Activated CD4-positive, alpha-beta T cell treated with anti-CD3 and anti-CD28 coated beads for 36 hours (primary cell): ENCODE data around the gene UBE2QL1. TPM values are rescaled to one million over a fixed set of nuclear protein-coding genes. Genes with fewer than 3 reads are reported as not detected.

ENCODE experiments used
- ATAC-seq: fragments of 200-7000 bp; cut with Tn5 transposase; one replicate; pipeline ENCODE4 v1.10.0; 2021; ENCODE audit warnings: mild to moderate bottlenecking, moderate library complexity
- CTCF ChIA-PET: fragments of 350-600 bp; sonication (Branson Sonifier 250); formaldehyde crosslinking; loops from one replicate; lab custom pipeline; 2021; ENCODE audit warnings: antibody characterized with exemption; lab: Charles Lee
- POLR2A ChIA-PET: fragments of 350-600 bp; sonication (Branson Sonifier 250); formaldehyde crosslinking; loops from one replicate; lab custom pipeline; 2021; ENCODE audit warnings: antibody characterized with exemption, inconsistent platforms; lab: Charles Lee
- DNase-seq: peaks from one replicate; pipeline ENCODE4 v3.0.0-alpha.2; 2020
- H3K27ac Mint-ChIP-seq: one replicate; pipeline ENCODE4 v1.8.0; 2021; ENCODE audit warnings: mixed read lengths
- H3K27me3 Mint-ChIP-seq: one replicate; pipeline ENCODE4 v1.8.0; 2021; ENCODE audit warnings: mixed read lengths
- H3K36me3 Mint-ChIP-seq: one replicate; pipeline ENCODE4 v1.8.0; 2021; ENCODE audit warnings: low read depth, mixed read lengths
- H3K4me1 Mint-ChIP-seq: one replicate; pipeline ENCODE4 v1.8.0; 2021; ENCODE audit warnings: mixed read lengths
- H3K4me3 Mint-ChIP-seq: one replicate; pipeline ENCODE4 v1.8.0; 2021; ENCODE audit warnings: mild to moderate bottlenecking, moderate library complexity, mixed read lengths
- H3K9me3 Mint-ChIP-seq: one replicate; pipeline ENCODE4 v1.8.0; 2021; ENCODE audit warnings: low read depth, mixed read lengths
- intact Hi-C, 2 experiments: fragments of 100-400 bp; cut with DNase I in 1 of 2; cut with micrococcal nuclease in 1 of 2; formaldehyde crosslinking; loops; one replicate each; pipeline versions ENCODE4 v1.14.2 to v1.15.1; 2022 to 2024; cut with DNase I, micrococcal nuclease
- total RNA-seq, 2 experiments: library from RNA; stranded (reverse); gene quantifications; one replicate each; pipeline ENCODE4 v1.2.3, GENCODE V29; 2021

The UBE2QL1 gene
- total RNA-seq, 2 experiments from 2014 or later = not detected

GRCh38 chr5:6447384-6448140, 1.1 kb upstream of the UBE2QL1 start:
- H3K27ac Mint-ChIP-seq = no peak overlapping the region
- POLR2A ChIA-PET = no interaction called here
- H3K36me3 Mint-ChIP-seq = no peaks in the 10 kb centered on the region
- intact Hi-C loops = loop anchor here in 1 of 2 experiments (1.0 to 2.0 kb wide), 2 partner anchors 69 to 132 kb away; partner anchors contain the start of gene MED10
- DNase-seq (no peak), ATAC-seq (no peak)
- H3K27me3 Mint-ChIP-seq = peaks cover 38% of the 10 kb centered on the region
- H3K9me3 Mint-ChIP-seq = no peaks in the 10 kb centered on the region
- CTCF ChIA-PET = no interaction called here
- H3K4me1 Mint-ChIP-seq = peaks cover 12% of the 10 kb centered on the region
- no peak overlapping the region for H3K4me3 Mint-ChIP-seq

GRCh38 chr5:6448141-6448491, 543 bp upstream of the UBE2QL1 start:
- intact Hi-C loops = loop anchor here in 1 of 2 experiments (1.0 to 2.0 kb wide), 2 partner anchors 69 to 131 kb away; partner anchors contain the start of gene MED10
- ATAC-seq (no peak), DNase-seq (no peak)
- Mint-ChIP-seq H3K27me3 (peaks cover 41% of the 10 kb centered on the region), H3K4me1 (peaks cover 12% of the 10 kb centered on the region), H3K9me3 (no peaks in the 10 kb centered on the region), H3K27ac (no peak overlapping the region), H3K4me3 (no peak overlapping the region), H3K36me3 (no peaks in the 10 kb centered on the region)
- ChIA-PET CTCF (no interaction called here), POLR2A (no interaction called here)

- intact Hi-C loops = loop anchor here in 1 of 2 experiments (2.0 kb wide), 1 partner anchor 71 kb away; the partner anchor contains the start of gene MED10
- H3K9me3 Mint-ChIP-seq = no peaks in the 10 kb centered on the region
- no peak for ATAC-seq
- no peak for DNase-seq
- no peaks in the 10 kb centered on the region for H3K36me3 Mint-ChIP-seq
- peaks cover 43% of the 10 kb centered on the region for H3K27me3 Mint-ChIP-seq
- peak overlapping the region; percentile 19 for H3K27ac Mint-ChIP-seq
- peaks cover 12% of the 10 kb centered on the region for H3K4me1 Mint-ChIP-seq
- H3K4me3 Mint-ChIP-seq = peak overlapping the region; percentile 61
- ChIA-PET POLR2A (no interaction called here), CTCF (no interaction called here)
Measured at GRCh38 chr5:6449465-6450158, 953 bp downstream of the UBE2QL1 start.

- ATAC-seq (no peak), DNase-seq (no peak)
- no peak overlapping the region for H3K4me3 Mint-ChIP-seq
- H3K27me3 Mint-ChIP-seq = peaks cover 48% of the 10 kb centered on the region
- peaks cover 12% of the 10 kb centered on the region for H3K4me1 Mint-ChIP-seq
- H3K9me3 Mint-ChIP-seq = no peaks in the 10 kb centered on the region
- no peaks in the 10 kb centered on the region for H3K36me3 Mint-ChIP-seq
- POLR2A ChIA-PET = no interaction called here
- intact Hi-C loops = no loop called here
- H3K27ac Mint-ChIP-seq = no peak overlapping the region
- CTCF ChIA-PET = no interaction called here
Measured at GRCh38 chr5:6450319-6450833, 1.7 kb downstream of the UBE2QL1 start.

GRCh38 chr5:6452622-6453504, 4.2 kb downstream of the UBE2QL1 start:
- DNase-seq = no peak
- no peaks in the 10 kb centered on the region for H3K9me3 Mint-ChIP-seq
- no peak overlapping the region for H3K27ac Mint-ChIP-seq
- peaks cover 12% of the 10 kb centered on the region for H3K4me1 Mint-ChIP-seq
- POLR2A ChIA-PET = no interaction called here
- CTCF ChIA-PET = no interaction called here
- peaks cover 63% of the 10 kb centered on the region for H3K27me3 Mint-ChIP-seq
- H3K4me3 Mint-ChIP-seq = no peak overlapping the region
- ATAC-seq = no peak
- H3K36me3 Mint-ChIP-seq = no peaks in the 10 kb centered on the region
- intact Hi-C loops = no loop called here

- DNase-seq (no peak), ATAC-seq (no peak)
- H3K36me3 Mint-ChIP-seq = no peaks in the 10 kb centered on the region
- POLR2A ChIA-PET = no interaction called here
- intact Hi-C loops = no loop called here
- H3K27ac Mint-ChIP-seq = no peak overlapping the region
- no peak overlapping the region for H3K4me3 Mint-ChIP-seq
- H3K9me3 Mint-ChIP-seq = no peaks in the 10 kb centered on the region
- CTCF ChIA-PET = no interaction called here
- H3K27me3 Mint-ChIP-seq = peaks cover 60% of the 10 kb centered on the region
- H3K4me1 Mint-ChIP-seq = peaks cover 10% of the 10 kb centered on the region
Measured at GRCh38 chr5:6453937-6454560, 5.4 kb downstream of the UBE2QL1 start.

GRCh38 chr5:6454628-6455053, 6.0 kb downstream of the UBE2QL1 start:
- DNase-seq = no peak
- peaks cover 55% of the 10 kb centered on the region for H3K27me3 Mint-ChIP-seq
- no peak overlapping the region for H3K4me3 Mint-ChIP-seq
- ChIA-PET CTCF (no interaction called here), POLR2A (no interaction called here)
- H3K36me3 Mint-ChIP-seq = no peaks in the 10 kb centered on the region
- H3K9me3 Mint-ChIP-seq = no peaks in the 10 kb centered on the region
- H3K27ac Mint-ChIP-seq = no peak overlapping the region
- H3K4me1 Mint-ChIP-seq = peaks cover 6% of the 10 kb centered on the region
- intact Hi-C loops = no loop called here
- no peak for ATAC-seq

GRCh38 chr5:6455571-6456200, 7.0 kb downstream of the UBE2QL1 start:
- POLR2A ChIA-PET = no interaction called here
- no peak for DNase-seq
- CTCF ChIA-PET = no interaction called here
- Mint-ChIP-seq H3K36me3 (no peaks in the 10 kb centered on the region), H3K27ac (no peak overlapping the region), H3K4me3 (no peak overlapping the region), H3K9me3 (no peaks in the 10 kb centered on the region), H3K4me1 (no peaks in the 10 kb centered on the region), H3K27me3 (peaks cover 45% of the 10 kb centered on the region)
- no peak for ATAC-seq
- intact Hi-C loops = no loop called here

- H3K27me3 Mint-ChIP-seq = peaks cover 38% of the 10 kb centered on the region
- POLR2A ChIA-PET = no interaction called here
Measured at GRCh38 chr5:6456766-6457370, 8.2 kb downstream of the UBE2QL1 start.

GRCh38 chr5:6457592-6457991, 8.9 kb downstream of the UBE2QL1 start:
- Mint-ChIP-seq H3K4me1 (no peaks in the 10 kb centered on the region), H3K36me3 (no peaks in the 10 kb centered on the region), H3K4me3 (no peak overlapping the region), H3K9me3 (no peaks in the 10 kb centered on the region), H3K27me3 (peaks cover 38% of the 10 kb centered on the region), H3K27ac (no peak overlapping the region)
- ChIA-PET POLR2A (interaction anchor here (0.6 kb wide), 1 partner anchor 1471 kb away, joined by 5 read pairs; no protein-coding TSS in a partner anchor), CTCF (no interaction called here)
- no peak for DNase-seq
- intact Hi-C loops = no loop called here
- no peak for ATAC-seq

More at GRCh38 chr5:6456766-6457370, 8.2 kb downstream of the UBE2QL1 start:
- intact Hi-C loops = no loop called here
- Mint-ChIP-seq H3K4me1 (no peaks in the 10 kb centered on the region), H3K9me3 (no peaks in the 10 kb centered on the region), H3K27ac (no peak overlapping the region), H3K4me3 (no peak overlapping the region), H3K36me3 (no peaks in the 10 kb centered on the region)
- no peak for DNase-seq
- CTCF ChIA-PET = no interaction called here
- no peak for ATAC-seq
